Measurements from ENCODE around the gene PPAN.

PPAN gene

DNA sequence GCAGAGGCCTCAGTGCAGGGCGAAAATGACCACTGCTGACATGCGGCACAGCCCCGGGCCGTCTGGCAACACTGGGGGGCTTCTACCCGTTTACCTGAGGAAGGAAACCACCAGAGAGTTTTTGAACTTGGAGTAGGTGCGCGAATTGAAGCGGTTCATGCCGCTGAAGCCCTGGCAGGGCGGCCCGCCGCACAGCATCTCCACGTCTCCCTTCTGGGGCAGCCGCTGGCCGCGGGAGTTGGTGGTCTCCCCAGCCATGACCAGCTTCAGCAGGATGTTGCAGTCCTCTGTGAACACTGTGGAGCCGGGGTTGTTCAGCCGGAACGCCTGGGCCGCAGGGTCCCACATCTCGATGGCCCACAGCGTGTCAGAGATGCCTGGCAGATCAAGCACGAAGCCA is 33.8 kb downstream of the PPAN start:
- DNase-seq (ENCODE audit: low read depth, low spot score) = no peak

DNA sequence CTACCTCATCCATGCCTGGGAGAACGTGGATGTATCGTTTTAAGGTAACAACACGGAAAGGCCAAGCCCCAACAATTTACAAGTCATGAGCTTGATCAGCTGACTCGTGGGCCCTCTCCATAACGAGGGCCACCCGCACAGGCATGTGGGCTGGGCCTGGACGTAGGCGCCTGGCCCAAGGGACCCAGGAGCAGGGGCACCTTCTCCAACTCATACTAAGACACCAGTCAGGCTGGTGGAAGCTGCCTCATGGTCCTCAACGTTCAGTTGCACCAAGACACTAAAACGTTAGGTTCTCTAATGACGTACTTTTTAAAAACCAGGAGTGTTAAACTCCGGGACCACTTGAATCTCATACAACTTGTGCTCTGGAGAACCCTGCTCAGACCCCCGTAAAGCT is 35.3 kb downstream of the PPAN start:
- DNase-seq (ENCODE audit: low read depth, low spot score) = no peak

DNA sequence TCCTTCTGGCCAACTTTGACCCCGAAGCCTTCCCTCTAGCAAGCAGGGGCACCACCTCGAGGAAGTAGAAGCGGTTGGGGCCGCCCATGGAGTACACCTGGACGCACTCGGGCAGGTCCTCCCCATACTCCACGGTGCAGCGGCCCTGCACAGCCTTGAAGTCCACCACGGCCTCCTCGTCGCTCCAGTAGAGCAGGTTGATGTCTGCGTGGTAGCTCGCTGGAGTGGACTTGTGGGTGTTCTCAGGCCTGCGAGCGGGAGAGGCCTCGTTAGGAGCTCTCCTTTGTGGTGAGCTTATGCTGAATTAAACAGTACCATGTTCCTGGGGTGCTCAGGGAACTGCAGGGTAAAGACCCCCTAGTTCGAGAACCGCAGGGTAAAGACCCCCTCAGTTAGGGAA is 35.8 kb downstream of the PPAN start:
- no peak for DNase-seq (ENCODE audit: low read depth, low spot score)

DNA sequence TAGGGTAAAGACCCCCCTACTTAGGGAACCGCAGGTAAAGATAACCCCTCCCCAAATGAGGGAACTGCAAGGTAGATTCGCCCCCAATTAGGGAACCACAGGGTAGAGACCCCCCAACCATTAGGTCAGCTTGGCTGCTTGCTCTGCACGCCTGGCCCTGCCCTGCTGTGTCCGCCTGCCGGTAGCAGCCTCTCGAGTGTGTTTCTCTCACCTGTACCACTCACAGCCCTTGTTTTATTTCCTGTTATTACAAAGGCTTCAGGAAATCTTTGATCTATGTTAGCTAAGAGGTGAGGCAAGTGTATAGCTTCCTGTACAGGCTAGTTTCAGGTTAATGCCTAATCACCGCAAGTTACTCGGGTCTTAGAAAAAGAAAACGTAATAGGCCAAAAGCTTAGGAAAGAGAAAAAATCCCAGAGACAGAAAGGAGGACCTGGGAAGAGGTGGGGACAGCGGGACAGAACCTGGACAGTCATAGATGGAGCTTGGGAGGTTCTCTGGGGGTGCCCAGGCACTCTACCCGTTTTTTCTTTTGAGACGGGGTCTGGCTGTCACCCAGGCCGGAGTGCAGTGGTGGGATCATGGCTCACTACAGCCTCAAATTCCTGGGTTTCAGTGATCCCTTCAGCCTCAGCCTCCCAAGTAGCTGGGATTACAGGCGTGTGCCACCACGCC is 36.7 kb downstream of the PPAN start:
- DNase-seq (ENCODE audit: low read depth, low spot score) = no peak

DNA sequence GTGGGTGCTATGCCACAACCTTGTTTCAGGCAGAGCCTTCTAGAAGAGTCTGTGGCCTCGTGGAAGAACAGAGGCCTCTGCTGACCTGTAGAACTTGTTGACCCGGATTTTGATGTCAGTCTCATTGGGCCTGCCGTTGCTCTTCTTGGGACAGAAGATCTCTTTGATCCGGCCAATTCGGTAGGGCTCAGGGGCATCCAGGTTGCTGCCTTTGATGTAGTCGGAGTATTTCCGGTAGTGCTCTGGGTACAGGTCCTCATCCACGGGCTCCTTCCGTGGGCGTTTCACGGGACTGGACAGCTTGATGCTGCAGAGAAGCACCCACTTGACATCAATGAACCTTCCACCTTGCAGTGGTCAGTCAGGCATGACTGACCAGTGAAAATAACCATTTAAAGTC is 37.5 kb downstream of the PPAN start:
- no peak for DNase-seq (ENCODE audit: low read depth, low spot score)

DNA sequence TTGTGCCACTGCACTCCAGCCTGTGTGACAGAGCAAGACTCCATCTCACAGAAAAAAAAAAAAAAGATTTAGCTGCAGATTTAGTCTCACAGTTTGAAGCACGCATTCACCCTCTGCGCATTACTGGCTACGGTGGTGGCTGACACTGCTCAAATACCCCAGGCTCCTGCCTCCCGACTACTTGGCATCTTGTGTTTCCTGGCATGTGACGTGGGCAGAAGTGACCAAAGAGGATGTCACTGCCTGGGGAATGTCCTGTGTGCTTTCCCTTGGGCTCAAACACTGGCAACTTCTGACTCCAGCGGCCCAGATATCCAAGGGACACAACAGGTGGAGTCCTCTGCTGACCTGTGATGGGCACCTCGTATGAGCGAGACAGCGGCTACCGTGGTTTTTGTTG is 38.2 kb downstream of the PPAN start:
- DNase-seq (ENCODE audit: low read depth, low spot score) = no peak

DNA sequence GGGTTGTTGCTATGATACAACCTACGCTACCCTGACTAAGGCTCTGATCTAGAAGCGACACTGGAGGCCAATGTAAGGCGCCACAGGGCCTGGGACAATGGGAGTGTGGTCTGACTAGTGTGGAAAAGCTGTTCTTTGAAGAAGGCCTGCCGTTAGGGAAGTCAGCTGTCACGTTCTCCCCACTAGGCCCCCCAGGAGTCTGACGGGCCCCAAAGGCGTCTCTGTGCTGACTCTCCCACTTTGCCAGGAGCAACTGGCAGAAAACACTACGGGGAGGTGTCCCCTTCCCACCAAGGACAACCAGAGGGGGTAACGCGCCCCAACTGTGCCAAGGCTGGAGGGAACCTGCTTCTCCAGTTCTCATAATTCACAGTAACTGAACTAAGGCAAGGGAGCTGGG is 38.9 kb downstream of the PPAN start:
- DNase-seq (ENCODE audit: low read depth, low spot score) = no peak

DNA sequence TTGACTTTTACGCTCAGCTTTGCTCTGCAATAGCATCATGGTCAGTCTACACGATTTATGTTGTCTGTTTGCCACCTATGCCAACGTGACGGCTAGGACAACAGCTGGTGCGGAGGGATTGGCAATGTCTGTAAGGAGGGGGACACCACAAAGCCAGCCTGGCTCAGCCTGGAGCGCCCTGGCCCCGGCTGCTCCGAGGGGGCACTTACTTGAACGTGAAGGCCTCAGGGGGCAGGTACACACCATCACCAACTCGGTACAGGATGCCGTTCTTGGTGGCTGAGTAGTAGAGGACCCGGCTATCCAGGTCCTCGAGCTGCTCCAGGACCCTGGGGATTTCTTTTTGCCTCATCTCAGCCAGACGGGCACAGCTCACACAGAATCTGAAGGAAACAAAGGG is 40.0 kb downstream of the PPAN start:
- no peak for DNase-seq (ENCODE audit: low read depth, low spot score)

DNA sequence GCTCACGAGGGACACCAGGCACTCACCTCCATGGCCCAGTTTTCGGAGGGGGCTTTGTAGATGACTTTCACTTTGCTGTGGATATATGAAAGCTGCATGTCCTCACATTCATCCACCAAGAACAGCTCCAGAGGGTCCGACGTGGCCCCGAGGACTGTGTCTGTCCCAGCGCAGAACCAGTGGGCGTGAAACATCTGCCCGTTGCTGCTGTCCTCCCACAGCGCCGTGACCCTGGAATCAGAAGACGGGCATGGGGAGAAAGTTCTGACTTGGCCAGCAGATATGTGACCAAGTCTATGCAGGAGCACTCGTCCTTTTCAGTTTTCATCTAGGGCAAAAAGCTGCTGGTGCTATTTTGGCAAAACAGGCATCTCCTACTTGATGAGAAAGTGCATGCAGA is 43.3 kb downstream of the PPAN start:
- DNase-seq (ENCODE audit: low read depth, low spot score) = no peak

DNA sequence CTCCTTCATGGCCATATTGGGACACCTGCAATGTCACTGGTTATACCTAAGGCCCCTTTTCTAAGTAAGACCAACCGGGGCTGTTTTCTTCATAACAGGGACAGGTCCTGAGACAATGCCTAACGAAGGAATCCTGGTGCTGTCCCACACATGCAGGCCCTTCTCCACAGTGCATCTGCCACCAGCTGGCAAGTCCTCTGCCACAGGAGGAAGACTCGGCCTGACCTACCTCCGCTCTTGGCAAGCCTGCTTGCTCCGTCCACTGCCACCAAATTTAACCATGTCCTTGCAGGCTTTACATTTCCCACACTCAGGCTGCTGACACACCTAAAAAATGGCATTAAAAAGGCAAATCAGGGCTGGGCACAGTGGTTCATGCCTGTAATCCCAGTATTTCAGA is 45.4 kb downstream of the PPAN start:
- DNase-seq (ENCODE audit: low read depth, low spot score) = no peak

DNA sequence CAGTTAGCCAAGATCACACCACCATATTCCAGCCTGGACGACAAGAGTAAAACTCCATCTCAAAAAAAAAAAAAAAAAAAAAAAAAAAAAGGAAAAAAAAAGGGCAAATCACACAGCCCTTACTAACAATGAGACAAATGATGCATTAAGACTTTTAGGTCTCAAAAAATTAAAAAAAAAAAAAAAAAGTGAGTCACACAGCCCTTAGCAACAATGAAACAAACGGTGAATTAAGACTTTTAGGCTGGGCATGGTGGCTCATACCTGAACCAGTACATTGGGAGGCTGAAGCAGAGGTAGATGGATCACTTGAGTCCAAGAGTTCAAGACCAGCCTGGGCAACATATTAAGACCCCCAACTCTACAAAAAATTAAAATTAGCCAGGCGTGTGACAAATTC is 45.9 kb downstream of the PPAN start:
- no peak for DNase-seq (ENCODE audit: low read depth, low spot score)

DNA sequence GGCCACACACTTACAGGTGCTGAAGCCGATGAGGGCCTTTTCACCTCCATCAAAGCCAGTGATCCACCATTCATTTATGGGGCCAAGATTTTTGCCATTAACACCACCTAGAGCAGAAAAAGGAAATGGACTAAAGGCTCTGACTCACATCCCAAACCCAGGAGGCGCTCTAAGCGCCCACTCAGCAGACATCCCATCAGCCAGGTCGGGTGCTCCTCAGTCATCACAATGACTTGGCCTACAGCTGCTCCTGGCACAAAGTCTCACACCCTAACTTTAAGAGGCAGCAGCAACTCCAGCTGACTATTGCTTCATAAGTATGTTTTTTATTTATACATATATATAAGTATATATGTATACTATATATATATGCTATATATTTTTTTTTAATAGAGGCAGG is 49.7 kb downstream of the PPAN start:
- DNase-seq (ENCODE audit: low read depth, low spot score) = no peak

DNA sequence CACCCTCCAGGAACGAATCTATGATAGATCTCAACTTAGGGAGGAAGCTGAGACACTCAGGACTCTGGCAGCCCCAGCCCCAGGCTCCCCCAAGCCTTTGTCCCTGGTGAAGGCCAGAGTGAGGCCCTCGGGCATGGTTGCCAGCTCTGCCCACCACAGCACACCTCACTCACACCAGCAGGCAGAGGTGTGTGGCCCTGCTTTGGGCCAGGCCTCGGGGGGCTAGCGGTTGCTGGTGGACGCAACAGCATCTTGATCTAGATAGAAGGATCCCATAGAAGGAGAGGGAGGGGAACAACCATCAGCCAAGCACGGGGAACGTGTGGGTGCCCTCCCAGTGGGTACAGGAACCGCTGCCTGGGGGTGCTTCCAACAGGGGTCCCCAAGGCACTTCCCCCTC is 51.9 kb downstream of the PPAN start:
- no peak for DNase-seq (ENCODE audit: low read depth, low spot score)

DNA sequence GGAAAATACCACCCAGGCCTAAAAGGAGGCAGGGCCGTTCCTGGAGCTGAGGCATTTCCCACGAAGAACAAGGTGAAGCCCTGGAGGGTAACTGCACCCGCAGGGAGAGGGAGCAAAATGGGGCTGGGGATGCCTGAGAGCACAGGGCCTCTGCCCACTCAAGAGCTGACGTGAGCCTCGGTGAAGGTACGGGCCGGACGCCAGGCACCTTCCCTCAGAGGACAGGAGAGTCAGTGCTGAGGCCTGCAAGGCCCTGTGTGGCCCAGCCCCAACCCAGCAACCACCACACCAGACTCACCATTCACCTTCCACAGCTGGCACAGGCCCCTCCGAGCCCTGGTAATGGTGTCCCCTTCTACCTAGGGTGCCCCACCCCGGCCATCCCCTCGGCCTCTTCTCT is 52.3 kb downstream of the PPAN start:
- no peak for DNase-seq (ENCODE audit: low read depth, low spot score)

DNA sequence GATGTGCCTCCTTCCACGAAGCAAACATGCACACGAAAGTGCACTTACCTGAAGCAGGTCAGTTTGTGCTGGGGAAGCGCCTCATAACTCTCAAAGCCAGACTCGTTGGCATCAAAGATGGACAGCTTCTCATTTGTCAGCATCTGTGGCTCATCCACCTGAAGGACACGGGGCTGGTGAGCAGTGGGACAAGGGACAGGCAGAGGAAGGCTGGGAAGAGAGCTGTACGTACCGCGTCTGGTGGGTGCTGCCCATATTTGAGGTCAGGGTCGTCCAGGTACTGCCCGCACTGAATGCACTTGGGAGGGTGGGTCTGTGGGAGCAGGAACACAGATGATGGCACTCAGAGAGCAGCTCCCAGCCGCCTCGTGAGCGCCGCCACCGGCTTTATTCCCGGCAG is 53.4 kb downstream of the PPAN start:
- no peak for DNase-seq (ENCODE audit: low read depth, low spot score)

Data from brain pericyte (primary cell).